HG03520 (cell line): ENCODE measurements around the gene EFCAB9.

Experiments
- ATAC-seq: cut with Tn5 transposase; IDR thresholded peaks from one replicate; pipeline ENCODE4 v1.9.1; 2021; ENCODE audit warnings: mild to moderate bottlenecking, moderate library complexity; ENCODE audit not compliant: unreplicated experiment

Gene EFCAB9

GRCh38 chr5:172165465-172165864 lies 28.5 kb upstream of the EFCAB9 start:
- ATAC-seq, result no peak

- ATAC-seq, result no peak
These were observed 27.7 kb upstream of the EFCAB9 start for GRCh38 chr5:172166030-172166826.

GRCh38 chr5:172167895-172168294 lies 26.1 kb upstream of the EFCAB9 start:
- no peak for ATAC-seq

DNA sequence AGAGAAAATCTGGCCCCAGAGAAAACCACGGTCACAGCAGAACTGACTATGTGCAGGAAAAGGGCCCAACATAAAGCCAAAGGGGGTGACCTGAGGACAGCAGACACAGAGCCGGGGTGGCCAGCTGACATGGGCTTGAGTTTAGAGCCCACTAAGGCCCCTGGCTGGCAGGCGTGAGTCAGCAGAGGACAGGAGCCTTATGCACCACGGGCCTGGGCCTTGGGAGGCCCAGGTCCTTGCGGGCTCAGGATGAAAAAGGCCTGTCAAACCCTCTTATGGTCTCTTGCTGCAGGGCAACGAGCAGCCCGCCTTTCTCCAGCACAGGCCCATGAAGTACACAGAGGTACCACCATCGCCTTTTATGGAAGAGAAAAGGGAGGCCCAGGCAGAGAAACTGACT lies 25.7 kb upstream of the EFCAB9 start:
- ATAC-seq, result no peak

DNA sequence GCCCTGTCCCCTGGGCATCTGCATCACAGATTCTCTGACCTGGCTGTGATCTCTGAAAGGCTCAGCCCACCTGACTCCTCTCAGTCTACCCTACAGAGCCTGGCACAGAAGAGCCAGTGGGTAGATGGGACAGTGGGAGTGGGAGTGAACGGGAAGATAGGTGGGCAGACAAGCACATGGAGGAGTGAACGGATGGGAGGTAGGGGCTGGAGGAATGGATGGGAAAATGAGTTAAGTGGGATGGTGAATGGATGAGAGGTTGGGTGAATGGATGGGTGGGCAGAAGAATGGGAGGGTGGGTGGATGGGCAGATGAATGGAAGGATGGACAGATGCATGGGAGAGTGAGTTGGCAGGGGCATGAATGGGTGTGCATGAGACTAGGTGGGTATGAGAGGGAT lies 24.8 kb upstream of the EFCAB9 start:
- no peak for ATAC-seq

DNA sequence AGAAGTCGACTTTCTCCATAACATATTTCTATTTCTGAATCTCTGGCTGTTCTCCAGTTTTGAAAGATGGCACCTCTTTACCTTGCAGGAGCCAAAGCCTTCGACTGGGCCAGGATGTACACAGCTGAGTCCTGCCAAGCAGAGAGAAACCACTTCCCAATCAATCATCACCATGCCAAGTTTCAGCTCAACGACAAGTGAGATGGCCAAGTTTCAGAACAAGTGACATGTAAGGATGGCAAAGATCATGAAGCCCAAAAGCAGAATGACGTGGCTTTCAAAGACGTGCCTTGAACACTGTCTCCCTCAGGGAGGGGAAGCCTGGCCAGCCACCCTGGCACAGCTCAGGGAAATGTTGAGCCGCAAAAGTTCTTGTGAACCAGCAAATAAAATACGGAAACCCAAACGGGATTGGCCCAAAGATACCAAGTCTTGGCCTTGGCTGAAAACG lies 23.7 kb upstream of the EFCAB9 start:
- no peak for ATAC-seq

GRCh38 chr5:172171118-172171517 lies 22.9 kb upstream of the EFCAB9 start:
- ATAC-seq, result no peak

- no peak for ATAC-seq
These were observed 20.9 kb upstream of the EFCAB9 start for GRCh38 chr5:172172912-172173563.

DNA sequence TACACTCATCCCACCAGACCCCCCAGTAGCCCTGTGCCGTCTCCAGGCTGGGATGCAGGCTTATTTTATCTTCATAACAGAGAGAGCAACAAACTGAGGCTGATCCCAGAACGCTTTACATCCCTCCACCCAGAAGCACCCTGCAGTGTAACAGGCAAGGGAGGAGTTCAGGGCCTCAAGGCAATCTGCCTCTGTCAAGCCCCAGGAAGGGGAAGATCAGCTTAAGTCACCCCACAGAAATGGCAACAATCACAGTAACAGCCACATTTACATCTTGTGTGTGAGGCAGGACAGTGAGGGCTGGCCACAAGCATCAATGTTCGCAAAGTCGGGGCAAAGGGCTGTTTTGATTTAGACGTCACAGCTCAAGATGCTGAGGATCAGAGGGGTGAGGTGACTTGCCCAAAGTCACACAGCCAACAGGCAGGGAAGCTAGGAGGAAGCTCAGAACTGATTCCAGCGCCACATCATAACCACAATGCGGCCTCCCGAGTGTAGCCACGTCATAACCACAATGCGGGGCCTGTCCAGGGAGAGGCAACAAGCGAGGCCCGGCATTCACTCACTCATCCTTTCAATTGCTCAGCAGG lies 20.3 kb upstream of the EFCAB9 start:
- no peak for ATAC-seq

DNA sequence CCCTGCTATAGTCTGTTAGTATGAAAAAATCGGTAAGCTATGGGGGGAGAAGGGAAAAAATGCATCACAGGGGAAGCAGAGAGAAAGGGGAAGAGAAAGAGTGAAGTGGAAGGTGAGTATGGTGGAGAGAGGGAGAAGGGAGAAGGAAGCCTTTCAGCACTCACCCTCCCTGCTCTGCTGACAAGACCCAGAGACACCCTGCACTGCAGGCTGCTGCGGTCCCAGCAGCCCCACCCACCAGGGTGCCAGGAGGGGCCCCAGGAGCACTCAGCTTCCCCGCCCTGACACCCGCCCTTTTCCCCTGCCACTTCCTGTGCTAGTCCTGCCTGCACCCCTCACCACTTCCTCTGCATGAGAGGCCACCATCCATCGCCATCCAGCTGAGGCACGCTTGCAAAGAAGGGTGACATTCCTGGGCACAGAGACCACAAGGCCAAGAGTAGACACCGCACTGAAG lies 18.7 kb upstream of the EFCAB9 start:
- peak; percentile 53 for ATAC-seq

DNA sequence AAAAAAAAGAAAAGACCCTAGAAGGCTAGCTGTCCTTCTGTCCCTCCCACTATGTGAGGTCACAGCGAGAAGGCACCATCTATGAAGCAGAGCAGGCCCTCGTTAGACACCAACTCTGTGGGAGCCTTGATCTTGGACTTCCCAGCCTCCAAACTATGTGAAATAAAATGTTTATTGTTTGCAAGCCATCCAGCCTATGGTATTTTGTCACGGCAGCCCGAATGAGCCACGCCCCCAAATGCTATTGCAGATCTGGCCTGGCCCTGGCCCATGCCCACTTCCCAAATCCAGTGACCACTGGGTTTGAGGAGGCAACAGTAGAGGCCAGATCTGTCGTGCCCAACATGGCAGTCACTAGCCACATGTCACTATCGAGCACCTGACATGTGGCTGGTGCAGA lies 16.8 kb upstream of the EFCAB9 start:
- no peak for ATAC-seq

DNA sequence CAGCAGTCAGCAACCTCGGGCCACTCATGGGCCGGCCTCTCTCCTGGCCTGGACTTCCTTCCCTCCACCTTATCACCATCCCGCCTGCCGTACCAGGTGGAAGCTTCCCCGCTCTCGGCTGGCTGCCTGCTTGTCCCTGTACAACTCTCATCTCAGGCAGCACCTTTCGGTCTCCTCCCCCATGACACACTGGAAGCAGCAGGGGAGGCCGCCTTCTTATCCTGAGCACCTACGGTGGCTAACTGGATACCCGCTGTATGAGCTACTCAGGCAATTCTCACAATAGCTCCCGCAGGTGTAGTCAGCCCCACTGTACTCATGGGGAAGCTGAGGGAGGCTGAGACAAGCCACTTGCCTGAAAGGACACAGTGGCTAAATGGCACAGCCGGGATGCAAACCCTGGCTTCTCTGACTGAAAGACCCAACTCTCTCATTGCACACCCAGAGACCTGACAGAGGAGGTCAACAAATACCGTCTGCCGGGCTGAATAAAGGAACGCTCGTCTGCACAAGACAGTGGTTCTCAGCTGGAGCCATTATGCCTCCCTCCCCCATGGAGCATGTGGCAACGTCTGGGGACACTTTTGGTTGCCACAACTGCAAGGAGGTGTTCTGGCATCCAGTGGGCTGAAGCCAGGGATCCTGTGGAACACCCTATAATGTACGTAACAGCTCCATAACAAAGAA lies 15.5 kb upstream of the EFCAB9 start:
- no peak for ATAC-seq

DNA sequence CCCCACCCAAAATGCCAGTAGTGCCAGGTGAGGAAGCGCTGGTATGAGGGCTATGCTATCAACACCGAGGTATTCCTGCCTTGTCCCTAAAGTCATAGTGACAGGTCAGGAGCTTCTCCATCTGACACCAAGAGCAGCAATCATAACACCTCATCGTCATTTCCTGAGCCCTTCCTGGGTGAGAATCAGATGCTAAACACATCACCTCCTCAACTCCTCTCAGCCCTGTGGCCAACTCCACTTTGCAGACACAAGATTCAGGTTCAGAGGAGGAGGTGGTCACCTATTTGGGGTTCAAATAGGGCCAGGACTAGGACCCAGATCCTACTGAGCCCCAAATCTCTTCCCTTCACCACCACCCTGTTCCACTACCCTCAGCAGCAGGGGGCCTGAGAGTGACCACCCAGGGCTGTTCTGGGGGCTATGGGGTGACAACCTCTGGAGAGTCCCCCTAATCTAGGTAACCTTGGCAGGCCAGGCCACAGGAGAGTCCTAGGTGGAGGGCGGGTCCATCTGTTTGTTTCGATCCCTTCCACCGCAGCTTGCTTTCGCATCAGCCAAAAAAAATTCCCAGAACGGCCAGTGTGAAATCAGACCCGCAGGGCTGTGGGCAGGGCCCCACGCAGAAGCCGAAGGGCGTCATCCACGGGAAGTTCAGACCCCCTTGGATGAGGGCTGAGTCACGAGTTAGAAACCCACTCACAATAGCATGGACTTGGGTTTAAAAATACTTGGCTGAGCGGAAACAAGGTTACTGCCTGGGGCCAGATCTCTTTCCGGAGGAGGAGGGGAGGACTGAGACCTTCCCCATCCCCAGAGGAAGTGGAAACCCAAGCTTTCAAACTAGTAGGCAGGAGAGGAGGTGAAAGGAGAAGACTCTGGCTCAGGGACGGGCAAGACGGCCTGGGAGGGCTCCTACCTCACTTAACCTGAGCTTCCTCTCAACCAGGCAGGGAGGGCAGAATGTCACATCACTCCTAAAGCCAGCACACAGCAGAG lies 14.7 kb upstream of the EFCAB9 start:
- no peak for ATAC-seq

GRCh38 chr5:172180936-172181335 lies 13.0 kb upstream of the EFCAB9 start:
- ATAC-seq, result no peak

GRCh38 chr5:172182291-172182690 lies 11.7 kb upstream of the EFCAB9 start:
- ATAC-seq, result no peak

GRCh38 chr5:172183881-172184280 lies 10.1 kb upstream of the EFCAB9 start:
- ATAC-seq, result no peak

GRCh38 chr5:172185096-172185461 lies 8.9 kb upstream of the EFCAB9 start:
- ATAC-seq, result no peak

- no peak for ATAC-seq
These were observed 7.8 kb upstream of the EFCAB9 start for GRCh38 chr5:172186114-172186695.

DNA sequence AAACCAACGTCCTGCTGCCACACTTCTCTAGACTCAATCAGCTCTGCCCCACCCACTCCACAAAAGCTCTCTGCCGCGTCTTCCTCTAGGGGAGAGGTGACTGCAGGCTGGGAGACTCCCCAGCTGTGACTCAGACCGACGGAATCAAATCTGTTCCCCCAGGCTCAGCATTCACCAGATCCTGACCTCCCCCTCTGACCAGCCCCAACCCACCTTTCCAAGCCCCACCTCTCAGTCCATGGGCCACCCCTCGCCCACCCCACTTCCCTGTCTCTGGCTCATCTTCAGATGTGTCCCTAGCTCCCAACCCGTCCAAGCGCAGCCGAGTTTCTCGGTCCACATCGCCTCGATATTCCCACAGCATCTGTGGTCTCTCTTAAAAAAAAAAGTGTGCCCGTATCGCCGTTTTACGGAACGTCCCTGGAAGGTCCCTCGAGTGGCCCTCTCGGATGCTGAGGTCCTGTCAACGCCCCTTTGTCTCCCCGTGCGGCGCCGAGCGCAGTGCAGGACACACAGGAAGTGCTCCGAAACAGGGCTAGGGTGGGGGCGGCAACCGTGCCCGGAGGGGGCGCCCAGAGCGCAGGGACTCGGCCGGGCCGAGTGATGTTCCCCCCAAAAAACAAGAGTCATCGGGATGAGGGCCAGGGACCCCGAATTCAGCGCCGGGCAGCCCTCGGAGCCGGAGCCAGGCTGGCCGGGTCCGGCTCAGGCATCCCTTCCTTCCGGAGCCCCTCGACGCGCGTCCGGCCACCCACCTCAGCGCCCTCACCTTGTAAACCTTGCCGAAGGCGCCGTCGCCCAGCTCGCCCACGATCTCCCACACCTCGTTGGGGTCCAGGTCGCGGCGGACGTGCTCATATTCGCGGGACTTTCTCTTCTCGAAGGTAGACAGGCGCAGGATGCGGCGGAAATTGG lies 6.6 kb upstream of the EFCAB9 start:
- ATAC-seq, result peak; percentile 22
